Endodermal cell (in vitro differentiated cells): ENCODE measurements around the gene AVL9. TPM values are rescaled to one million over a fixed set of nuclear protein-coding genes. Genes with fewer than 3 reads are reported as not detected.
"Not testable (repeated sequence)": the region's sequence is repeated elsewhere in the genome, so short reads cannot be mapped to it uniquely, and the experiment has no call there.

Experiments
- DNase-seq: peaks from one replicate; pipeline ENCODE4 v3.0.0-alpha.2; 2017
- H3K27ac ChIP-seq: 2 replicates; pipeline ENCODE4 v1.5.1; 2013; ENCODE audit warnings: mild to moderate bottlenecking, low read depth, low read length, moderate library complexity
- H3K27me3 ChIP-seq: 2 replicates; pipeline ENCODE4 v1.6.1; 2013; ENCODE audit warnings: mild to moderate bottlenecking, low read length, moderate library complexity; ENCODE audit not compliant: insufficient read depth, control insufficient read depth, poor library complexity, severe bottlenecking
- H3K36me3 ChIP-seq: 2 replicates; pipeline ENCODE4 v1.7.0; 2013; ENCODE audit warnings: mild to moderate bottlenecking, low read length, moderate library complexity; ENCODE audit not compliant: control insufficient read depth, insufficient read depth
- H3K4me1 ChIP-seq: one replicate; pipeline ENCODE4 v1.7.0; 2013; ENCODE audit warnings: low read length; ENCODE audit not compliant: control insufficient read depth, insufficient read depth
- H3K4me3 ChIP-seq: 2 replicates; pipeline ENCODE4 v1.5.1; 2013; ENCODE audit warnings: mild to moderate bottlenecking, low read length, moderate library complexity
- H3K9ac ChIP-seq: 2 replicates; pipeline ENCODE4 v1.6.1; 2013; ENCODE audit warnings: mild to moderate bottlenecking, low read length, moderate library complexity; ENCODE audit not compliant: poor library complexity, severe bottlenecking; ENCODE audit errors: extremely low read depth
- H3K9me3 ChIP-seq: 2 replicates; pipeline ENCODE4 v1.6.1; 2013; ENCODE audit warnings: mild to moderate bottlenecking, low read length, moderate library complexity; ENCODE audit not compliant: control insufficient read depth
- H3K27ac Mint-ChIP-seq: 2 replicates; pipeline ENCODE4 v1.8.0; 2020; ENCODE audit warnings: mixed read lengths
- H3K27me3 Mint-ChIP-seq: 2 replicates; pipeline ENCODE4 v1.8.0; 2021; ENCODE audit warnings: mild to moderate bottlenecking, mixed read lengths; ENCODE audit not compliant: insufficient read depth
- H3K36me3 Mint-ChIP-seq: 2 replicates; pipeline ENCODE4 v1.8.0; 2020; ENCODE audit warnings: low read depth, mixed read lengths
- H3K4me1 Mint-ChIP-seq: 2 replicates; pipeline ENCODE4 v1.8.0; 2020; ENCODE audit warnings: mixed read lengths
- H3K4me3 Mint-ChIP-seq: 2 replicates; pipeline ENCODE4 v1.8.0; 2020; ENCODE audit warnings: mild to moderate bottlenecking, moderate library complexity, mixed read lengths
- H3K9me3 Mint-ChIP-seq: 2 replicates; pipeline ENCODE4 v1.8.0; 2020; ENCODE audit warnings: mild to moderate bottlenecking, mixed read lengths
- CTCF ChIP-seq: fragments of 200-600 bp; sonication (generic); conservative IDR thresholded peaks from 2 replicates; pipeline ENCODE4 v1.5.0; 2021; ENCODE audit warnings: antibody characterized with exemption, mild to moderate bottlenecking
- WGBS, 2 experiments: methylation state at CpG; one replicate each; pipeline versions ENCODE4 v1.1.5 to v1.1.7; 2013; ENCODE audit warnings: missing lambda C conversion rate in 2 of 2, mixed read lengths in 1 of 2; ENCODE audit not compliant: insufficient coverage in 1 of 2, insufficient read length in 1 of 2; 5-methylcytosine and 5-hydroxymethylcytosine counted together
- total RNA-seq, 2 donors: library from RNA; stranded (reverse); fragmentation: NEBNext Ultra II Directional in 1 of 2; extraction: Animal tissue kit (Norgen Biotek cat#: 25700) in 1 of 2; gene quantifications; 2 replicates in 1 of 2; 3 replicates in 1 of 2; pipeline ENCODE4 v1.2.1, GENCODE V29; 2021

Gene AVL9
- total RNA-seq, 2 donors from 2014 or later = 44.0 to 54.5 TPM

GRCh38 chr7:32636725-32637462 is 141.6 kb downstream of the AVL9 start:
- WGBS, 2 experiments = 94 to 100% methylated on average over 2 to 5 of the region's 5 CpGs
- not testable (repeated sequence) for H3K36me3 ChIP-seq, H3K27me3 Mint-ChIP-seq

DNA sequence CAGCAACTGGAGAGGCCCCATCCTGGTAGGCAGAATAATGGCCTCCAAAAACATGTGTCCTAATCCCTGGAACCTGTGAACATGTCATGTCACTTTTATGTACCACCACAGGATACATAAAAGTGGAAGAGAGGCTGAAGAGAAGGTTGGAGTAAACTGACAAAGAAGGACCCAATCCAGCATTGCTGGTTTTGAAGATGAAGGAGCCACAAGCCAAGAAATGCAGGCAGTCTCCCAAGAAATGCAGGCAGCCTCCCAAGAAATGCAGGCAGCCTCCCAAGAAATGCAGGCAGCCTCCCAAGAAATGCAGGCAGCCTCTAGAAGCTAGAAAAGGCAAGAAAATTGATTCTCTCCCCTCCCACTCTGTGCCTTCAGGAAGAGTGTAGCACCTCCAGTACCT is 142.3 kb downstream of the AVL9 start:
- not testable (repeated sequence) for H3K4me3 Mint-ChIP-seq, H3K27ac ChIP-seq, H3K9me3 ChIP-seq, H3K9me3 Mint-ChIP-seq, H3K4me1 Mint-ChIP-seq, H3K36me3 Mint-ChIP-seq, H3K9ac ChIP-seq, H3K27me3 Mint-ChIP-seq, H3K27me3 ChIP-seq, H3K4me3 ChIP-seq, H3K27ac Mint-ChIP-seq, H3K4me1 ChIP-seq, H3K36me3 ChIP-seq, DNase-seq

More at GRCh38 chr7:32636725-32637462, 141.6 kb downstream of the AVL9 start:
- H3K4me3 Mint-ChIP-seq, DNase-seq, H3K9me3 Mint-ChIP-seq, H3K4me1 ChIP-seq, H3K27me3 ChIP-seq, H3K36me3 Mint-ChIP-seq, H3K9me3 ChIP-seq, H3K27ac ChIP-seq, H3K27ac Mint-ChIP-seq, H3K4me1 Mint-ChIP-seq, H3K9ac ChIP-seq, H3K4me3 ChIP-seq: not testable (repeated sequence)
- peak; percentile 35 for TF ChIP-seq CTCF

Other genes starting within 250 kb of the AVL9 start
- 100 to 1,000 TPM in 1 of 2 donors, 10 to 100 TPM in 1; 74.7 to 102 TPM for gene LSM5, start 5.1 kb upstream of the AVL9 start, total RNA-seq